Hepatic stellate cell (primary cell): Measurements from ENCODE around the gene CORO2B.
A peak's percentile ranks its signal among the peaks of the same experiment; 100 is the strongest.
"Not testable (repeated sequence)": the region's sequence is repeated elsewhere in the genome, so short reads cannot be mapped to it uniquely, and the experiment has no call there.

Source experiments
- DNase-seq: peaks from one replicate; pipeline ENCODE4 v3.0.0; 2011; ENCODE audit warnings: low spot score

Gene CORO2B

GRCh38 chr15:68630211-68630555 lies 51.4 kb downstream of the CORO2B start:
- no peak for DNase-seq

- DNase-seq = no peak
Observed at GRCh38 chr15:68630836-68631235, 52.0 kb downstream of the CORO2B start.

- no peak for DNase-seq
Observed at GRCh38 chr15:68631601-68632051, 52.8 kb downstream of the CORO2B start.

GRCh38 chr15:68632101-68632500 lies 53.3 kb downstream of the CORO2B start:
- no peak for DNase-seq

- no peak for DNase-seq
Observed at GRCh38 chr15:68633231-68634121, 54.7 kb downstream of the CORO2B start.

GRCh38 chr15:68634122-68634482 lies 55.3 kb downstream of the CORO2B start:
- no peak for DNase-seq

- DNase-seq = no peak
Observed at GRCh38 chr15:68634531-68634930, 55.7 kb downstream of the CORO2B start.

GRCh38 chr15:68635141-68635540 lies 56.3 kb downstream of the CORO2B start:
- no peak for DNase-seq

- DNase-seq = no peak
Observed at GRCh38 chr15:68636256-68636655, 57.5 kb downstream of the CORO2B start.

GRCh38 chr15:68637767-68638404 lies 59.1 kb downstream of the CORO2B start:
- DNase-seq = no peak

- no peak for DNase-seq
Observed at GRCh38 chr15:68638953-68639515, 60.2 kb downstream of the CORO2B start.

- no peak for DNase-seq
Observed at GRCh38 chr15:68639926-68640600, 61.3 kb downstream of the CORO2B start.

GRCh38 chr15:68640791-68641331 lies 62.1 kb downstream of the CORO2B start:
- no peak for DNase-seq

- no peak for DNase-seq
Observed at GRCh38 chr15:68641376-68641775, 62.6 kb downstream of the CORO2B start.

- DNase-seq = no peak
Observed at GRCh38 chr15:68642491-68642845, 63.7 kb downstream of the CORO2B start.

- DNase-seq = no peak
Observed at GRCh38 chr15:68643216-68643830, 64.5 kb downstream of the CORO2B start.

GRCh38 chr15:68644083-68644904 lies 65.5 kb downstream of the CORO2B start:
- DNase-seq = peak; percentile 68

- DNase-seq = no peak
Observed at GRCh38 chr15:68644996-68645395, 66.2 kb downstream of the CORO2B start.

GRCh38 chr15:68646156-68646555 lies 67.4 kb downstream of the CORO2B start:
- DNase-seq = no peak

GRCh38 chr15:68646696-68647095 lies 67.9 kb downstream of the CORO2B start:
- no peak for DNase-seq

- DNase-seq = not testable (repeated sequence)
Observed at GRCh38 chr15:68647361-68647760, 68.6 kb downstream of the CORO2B start.
